IMR-90 (cell line): Measurements from ENCODE around the gene SLC18A2. TPM values are rescaled to one million over a fixed set of nuclear protein-coding genes. Genes with fewer than 3 reads are reported as not detected.

Experiments used
- ATAC-seq: fragments of 200-7000 bp; cut with Tn5 transposase; 2 replicates; pipeline ENCODE4 v1.9.1; 2020; ENCODE audit warnings: low read depth, mild to moderate bottlenecking, moderate library complexity
- BruUV-seq: library from RNA; stranded (reverse); fragments of 400-500 nt; replicated peaks from 2 replicates; lab custom pipeline; 2021; lab: Mats Ljungman, UMichigan
- CTCF ChIA-PET: fragments of 300-600 bp; formaldehyde crosslinking; extraction: SDS; loops from one replicate; lab custom pipeline; 2021; ENCODE audit warnings: antibody characterized with exemption; lab: Yijun Ruan, JAX
- POLR2A ChIA-PET: fragments of 300-600 bp; sonication (Branson Sonifier 250); formaldehyde crosslinking; loops from one replicate; lab custom pipeline; 2022; ENCODE audit warnings: antibody characterized with exemption; ENCODE audit not compliant: unreplicated experiment; lab: Charles Lee
- DNase-seq: peaks from one replicate; pipeline ENCODE4 v3.0.0; 2013
- H2AFZ ChIP-seq: replicated peaks from 2 replicates; pipeline ENCODE3; 2013; ENCODE audit warnings: low read length, mild to moderate bottlenecking; ENCODE audit not compliant: poor library complexity
- H2AK5ac ChIP-seq: 2 replicates; pipeline ENCODE4 v1.6.1; 2013; ENCODE audit warnings: low read depth, low read length, inconsistent platforms
- H2AK9ac ChIP-seq: replicated peaks from 2 replicates; pipeline ENCODE3; 2013; ENCODE audit warnings: mild to moderate bottlenecking, low read depth, low read length, moderate library complexity; ENCODE audit not compliant: poor library complexity
- H2BK120ac ChIP-seq: 2 replicates; pipeline ENCODE4 v1.6.1; 2013; ENCODE audit warnings: low read depth, low read length, inconsistent platforms
- H2BK15ac ChIP-seq: 3 replicates; pipeline ENCODE4 v1.6.1; 2013; ENCODE audit warnings: low read depth, low read length, inconsistent platforms
- H2BK20ac ChIP-seq: 2 replicates; pipeline ENCODE4 v1.6.1; 2013; ENCODE audit warnings: low read depth, mild to moderate bottlenecking, inconsistent platforms, low read length, moderate library complexity
- H2BK5ac ChIP-seq: 2 replicates; pipeline ENCODE4 v1.6.1; 2013; ENCODE audit warnings: mild to moderate bottlenecking, low read depth, low read length, inconsistent platforms; ENCODE audit not compliant: poor library complexity, severe bottlenecking
- H3K14ac ChIP-seq: replicated peaks from 2 replicates; pipeline ENCODE4 v1.6.1; 2013; ENCODE audit warnings: low read depth, low read length, inconsistent platforms
- H3K18ac ChIP-seq: 2 replicates; pipeline ENCODE4 v1.6.1; 2013; ENCODE audit warnings: low read depth, low read length, control low read depth
- H3K23ac ChIP-seq: 2 replicates; pipeline ENCODE4 v1.6.1; 2013; ENCODE audit warnings: low read depth, low read length, inconsistent platforms
- H3K27ac ChIP-seq: 2 replicates; pipeline ENCODE4 v1.5.1; 2013; ENCODE audit warnings: mild to moderate bottlenecking, control low read depth, low read length; ENCODE audit not compliant: insufficient read depth
- H3K27me3 ChIP-seq: 2 replicates; pipeline ENCODE4 v1.6.1; 2013; ENCODE audit warnings: low read length; ENCODE audit not compliant: control insufficient read depth, insufficient read depth
- H3K36me3 ChIP-seq: 2 replicates; pipeline ENCODE4 v1.6.1; 2013; ENCODE audit warnings: low read length, mixed read lengths; ENCODE audit not compliant: control insufficient read depth, insufficient read depth
- H3K4ac ChIP-seq: 2 replicates; pipeline ENCODE4 v1.6.1; 2013; ENCODE audit warnings: low read depth, low read length, inconsistent platforms
- H3K4me1 ChIP-seq: 2 replicates; pipeline ENCODE4 v1.6.1; 2013; ENCODE audit warnings: low read length, mixed read lengths; ENCODE audit not compliant: control insufficient read depth, insufficient read depth
- H3K4me2 ChIP-seq: 2 replicates; pipeline ENCODE4 v1.6.1; 2013; ENCODE audit warnings: low read depth, mild to moderate bottlenecking, control low read depth, low read length, moderate library complexity
- H3K4me3 ChIP-seq: 2 replicates; pipeline ENCODE4 v1.5.1; 2013; ENCODE audit warnings: low read depth, mild to moderate bottlenecking, control low read depth, low read length, moderate library complexity; ENCODE audit not compliant: insufficient read depth
- H3K56ac ChIP-seq: 2 replicates; pipeline ENCODE4 v1.6.1; 2013; ENCODE audit warnings: low read length, inconsistent platforms; ENCODE audit not compliant: insufficient read depth; ENCODE audit errors: extremely low read depth
- H3K79me1 ChIP-seq, 2 experiments: 2 replicates each; pipeline ENCODE4 v1.6.1; 2013; ENCODE audit warnings: low read length in 2 of 2, inconsistent platforms in 1 of 2, low read depth in 1 of 2
- H3K9ac ChIP-seq: 2 replicates; pipeline ENCODE4 v1.6.1; 2013; ENCODE audit warnings: low read depth, low read length, control low read depth
- H3K9me1 ChIP-seq: 2 replicates; pipeline ENCODE4 v1.6.1; 2013; ENCODE audit warnings: low read length, inconsistent platforms; ENCODE audit not compliant: insufficient read depth
- H3K9me3 ChIP-seq: 2 replicates; pipeline ENCODE4 v1.6.1; 2013; ENCODE audit warnings: low read length; ENCODE audit not compliant: control insufficient read depth, insufficient read depth
- H4K20me1 ChIP-seq: 2 replicates; pipeline ENCODE4 v1.6.1; 2013; ENCODE audit warnings: low read length, inconsistent platforms; ENCODE audit not compliant: insufficient read depth
- H4K5ac ChIP-seq: 2 replicates; pipeline ENCODE4 v1.6.1; 2013; ENCODE audit warnings: mild to moderate bottlenecking, low read depth, low read length, control low read depth
- H4K8ac ChIP-seq, 2 experiments: 2 replicates each; pipeline ENCODE4 v1.6.1; 2013; ENCODE audit warnings: low read depth in 2 of 2, low read length in 2 of 2, control low read depth in 1 of 2, inconsistent platforms in 1 of 2
- H4K91ac ChIP-seq: 2 replicates; pipeline ENCODE4 v1.6.1; 2013; ENCODE audit warnings: low read depth, low read length, inconsistent platforms; ENCODE audit not compliant: insufficient read depth
- BHLHE40 ChIP-seq: fragments of 150-350 bp; IDR thresholded peaks from 2 replicates; pipeline ENCODE4 v1.6.1; 2016; ENCODE audit warnings: mild to moderate bottlenecking, low read depth, low read length
- ELK1 ChIP-seq: fragments of 150-350 bp; IDR thresholded peaks from 2 replicates; pipeline ENCODE4 v1.6.1; 2016; ENCODE audit warnings: low read depth, mild to moderate bottlenecking, low read length, moderate library complexity, borderline replicate concordance
- FOS ChIP-seq: fragments of 150-350 bp; IDR thresholded peaks from 2 replicates; pipeline ENCODE4 v1.6.1; 2016; ENCODE audit warnings: low read depth, low read length
- MXI1 ChIP-seq: IDR thresholded peaks from 2 replicates; pipeline ENCODE4 v1.6.1; 2012; ENCODE audit warnings: low read depth, mild to moderate bottlenecking, low read length, moderate library complexity, borderline replicate concordance
- POLR2A ChIP-seq: IDR thresholded peaks from 2 replicates; pipeline ENCODE4 v1.6.1; 2012; ENCODE audit warnings: mild to moderate bottlenecking, low read depth, low read length
- RFX5 ChIP-seq: IDR thresholded peaks from 2 replicates; pipeline ENCODE4 v1.8.0; 2012; ENCODE audit warnings: low read depth, mild to moderate bottlenecking, low read length, moderate library complexity
- SMC3 ChIP-seq: fragments of 150-350 bp; IDR thresholded peaks from 2 replicates; pipeline ENCODE4 v1.6.1; 2016; ENCODE audit warnings: low read depth, mild to moderate bottlenecking, antibody characterized with exemption, low read length, moderate library complexity
- WGBS, 2 experiments: methylation state at CpG; one replicate each; pipeline versions ENCODE4 v1.1.5 to v1.1.7; 2013; ENCODE audit warnings: missing lambda C conversion rate in 2 of 2; ENCODE audit not compliant: insufficient read length in 1 of 2; ENCODE audit errors: extremely low coverage in 2 of 2; 5-methylcytosine and 5-hydroxymethylcytosine counted together
- dilution Hi-C: fragments of 300-500 bp; cut with HindIII; formaldehyde crosslinking; loops from one replicate; pipeline ENCODE4 v1.14.3; 2018; ENCODE audit warnings: low sequenced_read_pairs; ENCODE audit not compliant: unreplicated experiment
- in situ Hi-C: fragments of 300-500 bp; cut with MboI; formaldehyde crosslinking; loops from 3 replicates; pipeline ENCODE4 v1.14.3; 2019; ENCODE audit warnings: low sequenced_read_pairs, inconsistent platforms, mixed read lengths
- intact Hi-C: fragments of 100-400 bp; cut with micrococcal nuclease; formaldehyde crosslinking; loops from 2 replicates; pipeline ENCODE4 v1.10.0; 2022
- polyA plus RNA-seq, 3 experiments: library from polyadenylated mRNA; depleted of rRNA; stranded (reverse); fragments of >200 nt; gene quantifications; 2 replicates each; pipeline ENCODE4 v1.2.3, GENCODE V29; 2012; ENCODE audit warnings: low replicate concordance in 1 of 3
- total RNA-seq: library from RNA; depleted of rRNA; stranded (reverse); fragments of >200 nt; gene quantifications from 2 replicates; pipeline ENCODE4 v1.2.3, GENCODE V29; 2012
- TF ChIP-seq, protein P1 (sequence below): conservative IDR thresholded peaks from 2 replicates; pipeline ENCODE4 v1.5.1; 2012; ENCODE audit warnings: mild to moderate bottlenecking, low read depth, low read length, improper control_type of control experiment

Gene SLC18A2
- total and polyA plus RNA-seq, 2 of the 4 experiments (the other 2 are of a cell fraction) = not detected

GRCh38 chr10:117240621-117241529, at the start of gene SLC18A2 (continued):
- no peak for TF ChIP-seq RFX5
- TF ChIP-seq MXI1 = no peak
- no peak for TF ChIP-seq FOS

DNA sequence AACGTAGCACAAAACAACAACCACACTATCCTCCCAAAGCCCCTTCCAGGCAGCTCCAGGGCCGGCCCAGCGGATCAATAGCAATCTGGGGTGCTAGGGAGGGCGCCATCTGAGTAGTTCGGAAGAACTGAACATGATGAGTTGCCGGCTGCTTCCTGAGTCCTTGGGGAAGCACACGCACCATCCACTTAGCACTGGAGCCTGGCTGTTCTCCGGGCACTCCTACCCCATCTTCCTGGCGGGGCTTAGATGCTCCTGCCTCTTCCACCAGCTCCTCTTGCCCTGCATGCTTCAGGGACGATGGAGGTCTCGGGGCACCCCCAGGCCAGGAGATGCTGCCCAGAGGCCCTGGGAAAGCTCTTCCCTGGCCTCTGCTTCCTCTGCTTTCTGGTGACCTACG, 43.7 kb upstream of the SLC18A2 start, which contains the start of gene KCNK18:
Gene KCNK18 (plus strand): TSS at position 301 of the 400 bp plus-strand sequence. CDS start 0 bp downstream, at position 301.
- no peaks in the 10 kb centered on the region for H3K4me1 ChIP-seq
- DNase-seq (no peak), ATAC-seq (no peak)
- BruUV-seq = no TSS peak
- no peak within 1 kb of the TSS for H2BK15ac ChIP-seq
- H2BK20ac ChIP-seq = no peak within 1 kb of the TSS
- WGBS, 2 experiments = 40% methylated on average over 5 of the region's 12 CpGs; no CpG with 5 or more reads in 1 of the 2 experiments
- H3K4me2 ChIP-seq = no peak within 1 kb of the TSS
- no peaks in the 10 kb centered on the region for H3K9me3 ChIP-seq
- no peak within 1 kb of the TSS for H2AK5ac ChIP-seq
- H3K9ac ChIP-seq = no peak within 1 kb of the TSS
- dilution Hi-C loops = no loop called here
- no peak within 1 kb of the TSS for H4K91ac ChIP-seq
- intact Hi-C loops = no loop called here
- H3K56ac ChIP-seq = no peak within 1 kb of the TSS
- H3K4me3 ChIP-seq = no peak within 1 kb of the TSS
- H3K9me1 ChIP-seq = no peaks in the 10 kb centered on the region
- H4K20me1 ChIP-seq = no peaks in the 10 kb centered on the region
- no peak within 1 kb of the TSS for H2BK120ac ChIP-seq
- no peaks in the 10 kb centered on the region for H3K79me1 ChIP-seq
- in situ Hi-C loops = no loop called here
- H3K14ac ChIP-seq = no peak within 1 kb of the TSS
- no peaks in the 10 kb centered on the region for H3K36me3 ChIP-seq
- H4K5ac ChIP-seq = no peak within 1 kb of the TSS
- H3K23ac ChIP-seq = no peak within 1 kb of the TSS
- no peak within 1 kb of the TSS for H3K4ac ChIP-seq
- no peaks in the 10 kb centered on the region for H3K27me3 ChIP-seq
- H2AFZ ChIP-seq = no peak within 1 kb of the TSS
- no peak within 1 kb of the TSS for H2BK5ac ChIP-seq
- H3K18ac ChIP-seq = no peak within 1 kb of the TSS
- TF ChIP-seq BHLHE40 = no peak
- TF ChIP-seq RFX5 = no peak
- TF ChIP-seq SMC3 = no peak
- TF ChIP-seq POLR2A = no peak
- TF ChIP-seq, protein P1, sequence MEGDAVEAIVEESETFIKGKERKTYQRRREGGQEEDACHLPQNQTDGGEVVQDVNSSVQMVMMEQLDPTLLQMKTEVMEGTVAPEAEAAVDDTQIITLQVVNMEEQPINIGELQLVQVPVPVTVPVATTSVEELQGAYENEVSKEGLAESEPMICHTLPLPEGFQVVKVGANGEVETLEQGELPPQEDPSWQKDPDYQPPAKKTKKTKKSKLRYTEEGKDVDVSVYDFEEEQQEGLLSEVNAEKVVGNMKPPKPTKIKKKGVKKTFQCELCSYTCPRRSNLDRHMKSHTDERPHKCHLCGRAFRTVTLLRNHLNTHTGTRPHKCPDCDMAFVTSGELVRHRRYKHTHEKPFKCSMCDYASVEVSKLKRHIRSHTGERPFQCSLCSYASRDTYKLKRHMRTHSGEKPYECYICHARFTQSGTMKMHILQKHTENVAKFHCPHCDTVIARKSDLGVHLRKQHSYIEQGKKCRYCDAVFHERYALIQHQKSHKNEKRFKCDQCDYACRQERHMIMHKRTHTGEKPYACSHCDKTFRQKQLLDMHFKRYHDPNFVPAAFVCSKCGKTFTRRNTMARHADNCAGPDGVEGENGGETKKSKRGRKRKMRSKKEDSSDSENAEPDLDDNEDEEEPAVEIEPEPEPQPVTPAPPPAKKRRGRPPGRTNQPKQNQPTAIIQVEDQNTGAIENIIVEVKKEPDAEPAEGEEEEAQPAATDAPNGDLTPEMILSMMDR = no peak
- TF ChIP-seq ELK1 = no peak
- ChIA-PET CTCF (no interaction called here), POLR2A (no interaction called here)
- H3K27ac ChIP-seq = no peak within 1 kb of the TSS
- no peak within 1 kb of the TSS for H4K8ac ChIP-seq
- H2AK9ac ChIP-seq = no peak within 1 kb of the TSS
